IMR-90 (cell line): ENCODE data around the gene C10orf95.

Experiments used
- CHD1 ChIP-seq: IDR thresholded peaks from 2 replicates; pipeline ENCODE4 v1.6.1; 2012; ENCODE audit warnings: low read depth, low read length, improper control_type of control experiment
- POLR2A ChIP-seq: IDR thresholded peaks from 2 replicates; pipeline ENCODE4 v1.6.1; 2012; ENCODE audit warnings: mild to moderate bottlenecking, low read depth, low read length
- TF ChIP-seq, protein P1 (sequence below): conservative IDR thresholded peaks from 2 replicates; pipeline ENCODE4 v1.5.1; 2012; ENCODE audit warnings: mild to moderate bottlenecking, low read depth, low read length, improper control_type of control experiment

DNA sequence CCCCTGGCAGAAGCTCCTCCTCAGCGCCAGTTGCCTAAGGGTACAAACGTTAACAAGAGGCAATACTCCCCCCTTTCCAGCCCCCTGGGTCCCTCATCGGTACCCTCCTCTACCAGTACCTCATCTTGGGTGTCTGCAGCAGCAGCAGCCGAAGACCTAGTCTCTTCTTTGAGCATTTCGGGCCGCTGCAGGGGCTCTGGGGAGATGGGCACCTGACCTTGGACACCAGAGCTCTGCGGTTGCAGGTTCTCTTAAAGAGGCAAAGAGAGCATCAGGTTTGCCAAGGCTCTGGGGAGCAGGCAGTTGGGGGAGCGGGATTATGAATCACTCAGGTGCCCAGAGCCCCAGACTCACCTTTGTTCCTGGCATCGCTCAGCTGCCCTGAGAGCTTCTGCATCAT, 27.2 kb downstream of the C10orf95 start:
- TF ChIP-seq POLR2A (no peak), CHD1 (no peak)
- TF ChIP-seq, protein P1, sequence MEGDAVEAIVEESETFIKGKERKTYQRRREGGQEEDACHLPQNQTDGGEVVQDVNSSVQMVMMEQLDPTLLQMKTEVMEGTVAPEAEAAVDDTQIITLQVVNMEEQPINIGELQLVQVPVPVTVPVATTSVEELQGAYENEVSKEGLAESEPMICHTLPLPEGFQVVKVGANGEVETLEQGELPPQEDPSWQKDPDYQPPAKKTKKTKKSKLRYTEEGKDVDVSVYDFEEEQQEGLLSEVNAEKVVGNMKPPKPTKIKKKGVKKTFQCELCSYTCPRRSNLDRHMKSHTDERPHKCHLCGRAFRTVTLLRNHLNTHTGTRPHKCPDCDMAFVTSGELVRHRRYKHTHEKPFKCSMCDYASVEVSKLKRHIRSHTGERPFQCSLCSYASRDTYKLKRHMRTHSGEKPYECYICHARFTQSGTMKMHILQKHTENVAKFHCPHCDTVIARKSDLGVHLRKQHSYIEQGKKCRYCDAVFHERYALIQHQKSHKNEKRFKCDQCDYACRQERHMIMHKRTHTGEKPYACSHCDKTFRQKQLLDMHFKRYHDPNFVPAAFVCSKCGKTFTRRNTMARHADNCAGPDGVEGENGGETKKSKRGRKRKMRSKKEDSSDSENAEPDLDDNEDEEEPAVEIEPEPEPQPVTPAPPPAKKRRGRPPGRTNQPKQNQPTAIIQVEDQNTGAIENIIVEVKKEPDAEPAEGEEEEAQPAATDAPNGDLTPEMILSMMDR: no peak
